ENCODE data around the gene TBK1. TPM values are rescaled to one million over a fixed set of nuclear protein-coding genes. Genes with fewer than 3 reads are reported as not detected.

Gene TBK1
- total and polyA plus RNA-seq, 10 of the 15 experiments (the other 5 are each of a cell fraction or from before 2014, with no cell fraction given), result 13.4 to 49.3 (median 37.7) TPM

DNA sequence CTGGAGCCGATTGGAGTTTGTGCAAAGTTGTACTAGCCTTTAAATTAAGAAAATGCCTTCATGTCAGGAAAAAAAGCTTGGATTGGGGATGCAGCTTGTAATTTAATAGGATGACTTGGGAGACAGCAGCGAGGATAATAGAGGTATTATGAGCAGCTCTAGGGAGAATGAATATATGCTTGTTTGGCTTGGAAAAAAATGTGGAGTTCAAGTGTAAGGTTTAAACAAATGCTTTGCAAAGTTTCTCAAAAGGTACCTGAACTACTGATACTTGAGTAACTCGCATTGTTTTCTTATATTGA lies 93.1 kb downstream of the TBK1 start:
- no TSS peak for BruUV-seq (replicated peaks)
- SMC1A ChIA-PET (ENCODE audit: uncharacterized antibody, unreplicated experiment), result interaction anchor here (0.6 to 9.6 kb wide), 4 partner anchors 19 to 150 kb away, joined by 3 to 139 read pairs (median 4); no protein-coding TSS in a partner anchor
- H3K4me3 ChIP-seq, result no peak overlapping the region
- ATAC-seq (no peak), FAIRE-seq (no peak), DNase-seq (ENCODE audit: low read depth, low spot score) (no peak)
- H3K9me3 ChIP-seq (replicated peaks; ENCODE audit: control insufficient read depth, insufficient read depth, low read length), result no peaks in the 10 kb centered on the region
- 47% methylated on average over 3 of the region's 3 CpGs for WGBS (ENCODE audit: insufficient coverage, insufficient replicate concordance, low lambda C conversion rate, missing lambda C conversion rate)
- no peaks in the 10 kb centered on the region for H3K36me3 ChIP-seq (ENCODE audit: control insufficient read depth in 2 of 2, insufficient read depth in 2 of 2, low read length in 1 of 2)
- RAD21 ChIA-PET (ENCODE audit: unreplicated experiment), result interaction anchor here (2.0 kb wide), 1 partner anchor 152 kb away, joined by 10 read pairs; no protein-coding TSS in a partner anchor
- CTCF ChIA-PET, result interaction anchor here (0.6 to 1.8 kb wide), 7 partner anchors 62 to 657 kb away, joined by 3 to 10 read pairs (median 3); no protein-coding TSS in a partner anchor
- H3K4me1 ChIP-seq (ENCODE audit: control insufficient read depth, insufficient read depth, low read length), result no peaks in the 10 kb centered on the region; the same call in 1 of the 2 replicates
- in situ Hi-C loops (cut with MboI), result no loop called here
- H2AFZ ChIP-seq (ENCODE audit: control insufficient read depth, low read depth, low read length), result no peak overlapping the region
- H3K9ac ChIP-seq (ENCODE audit: control insufficient read depth, insufficient read depth, low read length), result no peak overlapping the region
- H3K27me3 ChIP-seq (replicated peaks in 1 of 2; ENCODE audit: control insufficient read depth in 2 of 2, insufficient read depth in 2 of 2, low read length in 1 of 2), result no peaks in the 10 kb centered on the region
- no peaks in the 10 kb centered on the region for H4K20me1 ChIP-seq (ENCODE audit: control insufficient read depth, insufficient read depth)
- POLR2A ChIA-PET, result interaction anchor here (0.6 to 1.2 kb wide), 3 partner anchors 10 to 290 kb away, joined by 3 to 4 read pairs (median 3); no protein-coding TSS in a partner anchor
- intact Hi-C loops (cut with micrococcal nuclease; ENCODE audit: unreplicated experiment), result loop anchor here (10.0 kb wide), 1 partner anchor 240 kb away; no protein-coding TSS in a partner anchor
- H3K27ac ChIP-seq (ENCODE audit: control insufficient read depth, insufficient read depth), result no peak overlapping the region
- H3K79me2 ChIP-seq (ENCODE audit: control insufficient read depth, insufficient read depth, low read length), result no peaks in the 10 kb centered on the region
- TF ChIP-seq CHD2 (IDR thresholded peaks at IDR 0.05; ENCODE audit: borderline replicate concordance, low read depth, low read length) (no peak), ATF7 (IDR thresholded peaks at IDR 0.05; ENCODE audit: low read depth) (no peak), IKZF2 (IDR thresholded peaks at IDR 0.05) (no peak), KLF5 (IDR thresholded peaks at IDR 0.05; ENCODE audit: partially characterized antibody) (no peak), NR2C2 (IDR thresholded peaks at IDR 0.05; ENCODE audit: borderline replicate concordance, control insufficient read depth, insufficient read length, low read depth) (no peak), TCF3 (IDR thresholded peaks at IDR 0.05; ENCODE audit: borderline replicate concordance, insufficient read depth, low read depth, low read length) (no peak), BHLHE40 (IDR thresholded peaks at IDR 0.05; ENCODE audit: borderline replicate concordance in 1 of 2, low read depth in 2 of 2, low read length in 1 of 2) (no peak)
- TF ChIP-seq, protein P1, sequence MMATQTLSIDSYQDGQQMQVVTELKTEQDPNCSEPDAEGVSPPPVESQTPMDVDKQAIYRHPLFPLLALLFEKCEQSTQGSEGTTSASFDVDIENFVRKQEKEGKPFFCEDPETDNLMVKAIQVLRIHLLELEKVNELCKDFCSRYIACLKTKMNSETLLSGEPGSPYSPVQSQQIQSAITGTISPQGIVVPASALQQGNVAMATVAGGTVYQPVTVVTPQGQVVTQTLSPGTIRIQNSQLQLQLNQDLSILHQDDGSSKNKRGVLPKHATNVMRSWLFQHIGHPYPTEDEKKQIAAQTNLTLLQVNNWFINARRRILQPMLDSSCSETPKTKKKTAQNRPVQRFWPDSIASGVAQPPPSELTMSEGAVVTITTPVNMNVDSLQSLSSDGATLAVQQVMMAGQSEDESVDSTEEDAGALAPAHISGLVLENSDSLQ (IDR thresholded peaks at IDR 0.05), result no peak
- H3K4me2 ChIP-seq (ENCODE audit: control insufficient read depth, insufficient read depth), result no peak overlapping the region

All from GM12878 (cell line).